22Rv1 (cell line): ENCODE data around the gene SEC14L5.

Experiments used
- ZFX ChIP-seq: fragments of 450-650 bp; IDR thresholded peaks from 2 replicates; pipeline ENCODE4 v1.6.1; 2017; ENCODE audit warnings: antibody characterized with exemption, borderline replicate concordance
- TF ChIP-seq, protein P1 (sequence below): fragments of 450-650 bp; IDR thresholded peaks from 2 replicates; pipeline ENCODE4 v1.5.1; 2017; ENCODE audit warnings: mild to moderate bottlenecking

DNA sequence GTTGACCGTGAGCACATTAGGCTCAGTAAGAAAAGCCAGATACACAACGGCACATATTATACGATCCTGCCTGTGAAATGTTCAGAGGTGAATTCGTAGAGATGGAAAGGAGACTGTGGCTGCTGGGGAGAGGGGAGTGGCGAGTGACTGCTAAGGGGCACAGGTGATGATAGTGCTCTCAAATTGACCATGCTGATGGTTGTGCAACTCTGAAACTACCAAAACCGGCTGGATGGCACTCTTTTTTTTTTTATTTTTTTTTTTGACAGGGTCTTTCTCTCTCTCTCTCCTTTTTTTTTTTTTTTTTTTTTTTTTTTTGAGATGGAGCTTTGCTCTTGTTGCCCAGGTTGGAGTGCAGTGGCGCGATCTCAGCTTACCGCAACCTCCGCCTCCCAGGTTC, 8.1 kb upstream of the SEC14L5 start:
- TF ChIP-seq, protein P1, sequence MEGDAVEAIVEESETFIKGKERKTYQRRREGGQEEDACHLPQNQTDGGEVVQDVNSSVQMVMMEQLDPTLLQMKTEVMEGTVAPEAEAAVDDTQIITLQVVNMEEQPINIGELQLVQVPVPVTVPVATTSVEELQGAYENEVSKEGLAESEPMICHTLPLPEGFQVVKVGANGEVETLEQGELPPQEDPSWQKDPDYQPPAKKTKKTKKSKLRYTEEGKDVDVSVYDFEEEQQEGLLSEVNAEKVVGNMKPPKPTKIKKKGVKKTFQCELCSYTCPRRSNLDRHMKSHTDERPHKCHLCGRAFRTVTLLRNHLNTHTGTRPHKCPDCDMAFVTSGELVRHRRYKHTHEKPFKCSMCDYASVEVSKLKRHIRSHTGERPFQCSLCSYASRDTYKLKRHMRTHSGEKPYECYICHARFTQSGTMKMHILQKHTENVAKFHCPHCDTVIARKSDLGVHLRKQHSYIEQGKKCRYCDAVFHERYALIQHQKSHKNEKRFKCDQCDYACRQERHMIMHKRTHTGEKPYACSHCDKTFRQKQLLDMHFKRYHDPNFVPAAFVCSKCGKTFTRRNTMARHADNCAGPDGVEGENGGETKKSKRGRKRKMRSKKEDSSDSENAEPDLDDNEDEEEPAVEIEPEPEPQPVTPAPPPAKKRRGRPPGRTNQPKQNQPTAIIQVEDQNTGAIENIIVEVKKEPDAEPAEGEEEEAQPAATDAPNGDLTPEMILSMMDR: no peak
- no peak for TF ChIP-seq ZFX
